ENCODE measurements around the gene SAP30L. TPM values are rescaled to one million over a fixed set of nuclear protein-coding genes. Genes with fewer than 3 reads are reported as not detected.
A peak's percentile ranks its signal among the peaks of the same experiment; 100 is the strongest.

The SAP30L gene
- total RNA-seq, 1 experiment from 2014 or later: 32.5 TPM

- Mint-ChIP-seq H3K27me3 (ENCODE audit: insufficient read depth, unreplicated experiment) (no peaks in the 10 kb centered on the region), H3K4me1 (ENCODE audit: low read depth, unreplicated experiment) (no peaks in the 10 kb centered on the region), H3K36me3 (ENCODE audit: insufficient read depth, unreplicated experiment) (peaks cover 12% of the 10 kb centered on the region), H3K9me3 (ENCODE audit: unreplicated experiment) (no peaks in the 10 kb centered on the region), H3K27ac (ENCODE audit: unreplicated experiment) (no peak overlapping the region), H3K4me3 (ENCODE audit: unreplicated experiment) (no peak overlapping the region)
- no TSS peak for BruUV-seq (replicated peaks)
- Histone ChIP-seq H3K9me3 (no peaks in the 10 kb centered on the region), H3K27me3 (replicated peaks; ENCODE audit: control insufficient read depth, insufficient read depth, low read length) (no peaks in the 10 kb centered on the region), H3K36me3 (ENCODE audit: control insufficient read depth, insufficient read depth, low read length) (no peaks in the 10 kb centered on the region), H3K4me3 (ENCODE audit: low read depth, low read length) (no peak overlapping the region), H3K4me1 (no peaks in the 10 kb centered on the region)
- CTCF ChIA-PET: no interaction called here
- no peak for TF ChIP-seq CTCF (IDR thresholded peaks at IDR 0.05; ENCODE audit: insufficient read depth in 1 of 2, low read depth in 1 of 2, low read length in 1 of 2, severe bottlenecking in 1 of 2, unreplicated experiment in 1 of 2)
- POLR2A ChIA-PET: no interaction called here
- no peak for DNase-seq
- intact Hi-C loops (cut with micrococcal nuclease; ENCODE audit: unreplicated experiment): no loop called here
Observed at GRCh38 chr5:154419236-154419635, 26.6 kb upstream of the SAP30L start.

GRCh38 chr5:154421868-154422267 is 23.9 kb upstream of the SAP30L start:
- ChIA-PET CTCF (interaction anchor here (0.7 to 2.1 kb wide), 4 partner anchors 16 to 261 kb away, joined by 3 to 6 read pairs (median 4); no protein-coding TSS in a partner anchor), POLR2A (no interaction called here)
- Histone ChIP-seq H3K4me1 (no peaks in the 10 kb centered on the region), H3K36me3 (ENCODE audit: control insufficient read depth, insufficient read depth, low read length) (no peaks in the 10 kb centered on the region), H3K27me3 (replicated peaks; ENCODE audit: control insufficient read depth, insufficient read depth, low read length) (no peaks in the 10 kb centered on the region), H3K9me3 (no peaks in the 10 kb centered on the region), H3K4me3 (ENCODE audit: low read depth, low read length) (no peak overlapping the region)
- Mint-ChIP-seq H3K4me1 (ENCODE audit: low read depth, unreplicated experiment) (no peaks in the 10 kb centered on the region), H3K9me3 (ENCODE audit: unreplicated experiment) (no peaks in the 10 kb centered on the region), H3K4me3 (ENCODE audit: unreplicated experiment) (no peak overlapping the region), H3K27me3 (ENCODE audit: insufficient read depth, unreplicated experiment) (no peaks in the 10 kb centered on the region), H3K27ac (ENCODE audit: unreplicated experiment) (no peak overlapping the region), H3K36me3 (ENCODE audit: insufficient read depth, unreplicated experiment) (peaks cover 12% of the 10 kb centered on the region)
- no TSS peak for BruUV-seq (replicated peaks)
- intact Hi-C loops (cut with micrococcal nuclease; ENCODE audit: unreplicated experiment): loop anchor here (1.0 kb wide), 3 partner anchors 39 to 218 kb away; no protein-coding TSS in a partner anchor
- peak; percentile 60 to 71 for TF ChIP-seq CTCF (IDR thresholded peaks at IDR 0.05; ENCODE audit: insufficient read depth in 1 of 2, low read depth in 1 of 2, low read length in 1 of 2, severe bottlenecking in 1 of 2, unreplicated experiment in 1 of 2)
- peak in 1 of 2 experiments; percentile 54 for DNase-seq

- no peak for TF ChIP-seq CTCF (IDR thresholded peaks at IDR 0.05; ENCODE audit: insufficient read depth in 1 of 2, low read depth in 1 of 2, low read length in 1 of 2, severe bottlenecking in 1 of 2, unreplicated experiment in 1 of 2)
- POLR2A ChIA-PET: no interaction called here
- Histone ChIP-seq H3K4me3 (ENCODE audit: low read depth, low read length) (no peak overlapping the region), H3K27me3 (replicated peaks; ENCODE audit: control insufficient read depth, insufficient read depth, low read length) (no peaks in the 10 kb centered on the region), H3K4me1 (no peaks in the 10 kb centered on the region), H3K36me3 (ENCODE audit: control insufficient read depth, insufficient read depth, low read length) (no peaks in the 10 kb centered on the region), H3K9me3 (no peaks in the 10 kb centered on the region)
- no peak overlapping the region for H3K4me3 Mint-ChIP-seq (ENCODE audit: unreplicated experiment)
- H3K4me1 Mint-ChIP-seq (ENCODE audit: low read depth, unreplicated experiment): no peaks in the 10 kb centered on the region
- no peak overlapping the region for H3K27ac Mint-ChIP-seq (ENCODE audit: unreplicated experiment)
- H3K9me3 Mint-ChIP-seq (ENCODE audit: unreplicated experiment): no peaks in the 10 kb centered on the region
- H3K27me3 Mint-ChIP-seq (ENCODE audit: insufficient read depth, unreplicated experiment): no peaks in the 10 kb centered on the region
- BruUV-seq (replicated peaks): no TSS peak
- intact Hi-C loops (cut with micrococcal nuclease; ENCODE audit: unreplicated experiment): loop anchor here (1.0 kb wide), 3 partner anchors 39 to 218 kb away; no protein-coding TSS in a partner anchor
- CTCF ChIA-PET: interaction anchor here (0.7 to 2.1 kb wide), 4 partner anchors 17 to 260 kb away, joined by 3 to 6 read pairs (median 4); no protein-coding TSS in a partner anchor
- H3K36me3 Mint-ChIP-seq (ENCODE audit: insufficient read depth, unreplicated experiment): peaks cover 12% of the 10 kb centered on the region
- no peak for DNase-seq
Observed at GRCh38 chr5:154422298-154422697, 23.5 kb upstream of the SAP30L start.

All from Caco-2 (cell line).